ENCODE measurements around the gene CDH4.
A peak's percentile ranks its signal among the peaks of the same experiment; 100 is the strongest.

CDH4 gene

DNA sequence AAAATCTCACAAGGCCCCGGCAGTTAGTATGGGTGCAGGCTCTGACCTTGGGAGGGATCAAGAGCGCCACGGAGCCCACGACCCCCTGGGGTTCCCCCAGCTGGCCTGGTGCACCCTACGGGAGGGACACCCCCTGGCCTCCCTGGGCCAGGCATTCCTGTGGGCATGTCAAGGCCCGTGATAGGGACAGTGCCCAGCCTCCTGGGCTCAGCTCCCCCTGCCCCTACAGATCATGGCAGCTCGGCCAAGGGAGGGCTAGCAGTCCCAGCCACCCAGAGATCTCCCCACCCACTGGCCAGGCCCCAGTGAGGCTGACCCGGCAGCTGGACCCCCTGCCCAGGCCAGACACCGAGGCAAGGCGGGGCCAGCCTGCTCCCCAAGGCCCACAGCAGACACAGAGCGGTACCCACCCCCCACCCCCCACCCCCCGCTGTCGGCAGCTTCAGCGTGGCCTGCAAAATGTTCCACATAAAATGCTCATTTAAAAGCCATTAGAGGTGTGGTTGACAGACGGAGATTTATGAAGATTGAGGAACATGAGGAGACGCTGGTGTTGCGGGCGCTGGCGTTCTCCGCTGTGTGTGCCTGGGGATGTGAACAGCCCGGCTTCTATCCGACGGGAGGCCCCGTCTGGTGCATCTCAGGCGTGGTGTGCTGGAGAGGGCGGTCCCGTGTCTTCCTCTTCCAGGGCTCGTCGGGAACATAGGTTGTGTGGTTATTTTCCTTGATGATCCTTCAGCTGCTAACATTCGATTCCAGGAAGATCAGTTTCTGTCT lies 625.1 kb downstream of the CDH4 start:
- DNase-seq = no peak

DNA sequence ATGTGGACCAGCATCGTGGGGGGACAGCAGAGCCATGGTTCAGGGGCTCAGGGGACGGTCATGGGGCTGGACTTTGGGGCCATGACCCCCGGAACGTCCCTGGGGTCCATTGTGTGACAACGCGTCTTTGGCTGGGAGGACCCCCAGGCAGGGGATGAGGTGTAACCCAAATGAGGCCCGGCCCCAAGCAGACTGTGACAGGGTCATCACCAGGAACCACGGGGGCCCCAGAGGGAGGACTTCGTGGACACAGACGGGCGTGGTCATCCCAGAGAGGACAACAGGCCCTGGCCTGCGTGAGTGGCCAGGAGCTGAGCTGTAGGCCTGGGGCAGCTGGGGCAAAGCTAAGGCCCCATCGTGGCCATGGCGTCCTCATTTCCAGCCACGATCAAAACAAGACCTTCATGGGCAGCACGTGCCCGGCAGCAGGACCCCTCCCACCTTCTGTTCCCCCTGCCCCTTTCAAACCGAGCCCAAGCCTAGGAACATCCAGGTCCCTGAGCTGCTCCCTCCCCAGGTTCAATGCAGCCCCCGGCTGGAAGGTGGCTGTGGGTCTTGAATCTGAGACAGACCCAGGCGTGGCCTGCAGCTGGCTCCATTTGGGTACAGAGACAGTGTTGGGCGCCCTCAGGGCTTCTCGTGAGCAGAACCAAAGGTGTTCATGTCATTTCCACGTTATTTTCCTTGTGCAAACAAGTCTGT lies 625.9 kb downstream of the CDH4 start:
- DNase-seq = no peak

DNA sequence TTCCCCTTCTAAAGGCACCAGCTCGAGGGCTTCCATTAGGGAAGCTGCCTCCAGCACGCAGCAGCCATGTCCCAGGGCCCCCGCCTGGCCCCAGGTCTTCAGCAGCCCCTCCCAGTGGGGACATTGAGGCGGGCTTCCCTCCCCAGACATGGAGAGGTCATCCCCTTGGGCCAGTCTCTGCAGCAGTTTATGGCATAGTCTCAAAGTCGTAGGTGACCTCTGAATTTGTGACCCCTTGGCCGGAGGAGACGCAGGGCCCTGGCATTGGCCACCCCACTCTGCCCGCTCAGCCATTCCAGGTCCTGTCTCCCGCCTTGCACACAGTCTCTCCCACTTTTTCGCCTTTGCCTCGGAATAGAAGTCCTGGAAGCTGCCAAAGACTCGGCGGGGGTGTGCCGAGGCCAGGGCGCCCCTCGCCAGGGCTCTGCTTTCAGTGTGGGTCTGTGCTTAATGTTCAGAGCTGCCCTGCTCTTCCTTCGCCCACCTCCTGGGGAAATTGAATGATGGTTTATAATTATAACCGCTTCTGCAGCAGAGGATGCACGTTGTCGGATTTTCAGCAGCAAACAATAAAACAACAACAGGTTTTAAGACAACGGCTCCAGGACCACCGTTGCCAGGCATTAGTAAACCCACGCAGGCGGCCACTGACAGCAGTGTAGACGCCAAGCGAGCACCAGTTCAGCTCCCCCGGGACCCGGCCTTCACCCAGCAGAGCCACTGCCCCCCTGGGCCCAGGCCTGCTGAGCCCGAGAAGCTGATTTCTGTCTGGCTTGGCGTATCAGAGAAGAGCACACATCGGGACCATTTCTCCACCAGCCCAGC lies 626.6 kb downstream of the CDH4 start:
- no peak for DNase-seq

DNA sequence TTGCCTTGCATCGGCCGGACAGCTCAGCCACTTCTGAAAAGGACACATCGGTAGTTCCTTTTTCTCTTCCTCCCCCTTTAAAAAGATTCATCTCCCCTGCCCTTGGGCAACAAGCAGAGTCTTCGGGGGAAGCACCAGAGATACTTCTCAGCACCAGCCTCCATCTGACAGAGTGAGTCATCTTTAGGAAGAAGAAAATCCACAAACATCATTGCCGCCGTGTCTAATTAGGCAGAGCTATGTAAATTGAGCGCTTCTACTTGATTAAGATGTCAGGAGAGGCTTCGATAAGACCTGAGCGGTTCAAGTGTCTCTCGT lies 627.2 kb downstream of the CDH4 start:
- DNase-seq = no peak

DNA sequence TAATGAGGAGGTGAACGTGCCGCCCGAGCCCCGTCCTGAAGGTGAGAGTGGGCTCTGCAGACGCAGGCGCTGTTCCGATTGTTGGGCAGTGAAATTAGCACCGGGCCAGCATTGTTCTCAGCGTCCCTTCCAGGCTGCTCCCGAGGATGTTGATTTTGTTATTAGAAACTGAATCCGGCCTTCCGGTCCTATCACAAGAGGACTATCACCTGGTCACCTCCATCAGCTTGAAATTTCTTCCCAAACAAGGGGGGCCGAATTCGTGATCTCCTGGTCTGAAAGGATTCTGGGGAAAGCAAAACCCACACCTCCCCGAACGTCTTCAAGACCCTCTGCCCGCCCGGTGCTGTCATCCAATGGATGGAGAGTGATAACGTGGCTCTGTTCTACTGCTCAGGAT lies 627.6 kb downstream of the CDH4 start:
- DNase-seq = no peak

DNA sequence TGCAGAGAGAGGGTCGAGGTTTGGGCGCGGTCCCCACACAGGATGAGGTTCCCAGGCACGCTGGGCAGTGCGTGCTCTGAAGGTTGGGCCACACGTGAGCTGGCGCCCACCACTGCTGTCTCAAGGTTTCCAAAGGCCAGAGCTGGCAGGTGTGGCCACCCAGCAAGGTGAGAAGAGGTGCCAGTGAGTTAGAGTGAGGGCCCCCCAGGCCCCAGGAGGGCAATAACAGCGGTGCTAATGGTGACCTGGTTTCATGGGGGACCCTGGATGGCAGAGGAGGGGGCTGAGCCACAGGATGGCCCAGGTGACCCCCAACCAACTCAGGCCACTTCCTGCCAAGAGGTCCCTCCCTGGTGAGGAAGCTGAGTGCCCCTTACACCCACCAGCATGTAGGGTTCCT lies 628.6 kb downstream of the CDH4 start:
- DNase-seq = no peak

DNA sequence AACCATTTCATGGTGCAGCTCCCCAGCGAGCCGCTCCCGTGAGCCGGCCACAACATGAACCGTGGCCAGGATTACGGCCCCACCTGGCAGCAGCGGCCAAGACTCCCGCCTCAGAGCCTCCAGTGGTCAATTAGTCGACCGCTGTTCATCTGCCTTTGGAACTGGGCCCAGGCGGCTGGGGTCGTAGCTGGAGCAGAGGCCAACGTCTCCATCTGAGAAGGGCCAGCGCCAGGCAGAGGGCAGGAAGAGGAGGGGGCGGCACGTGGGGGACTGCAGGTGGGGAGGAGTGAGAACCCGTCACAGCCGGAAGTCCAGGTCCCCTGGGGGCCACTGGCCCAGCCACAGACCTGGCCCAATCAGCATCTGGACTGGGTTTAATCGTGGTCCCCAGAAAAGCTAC lies 629.4 kb downstream of the CDH4 start:
- DNase-seq = no peak

DNA sequence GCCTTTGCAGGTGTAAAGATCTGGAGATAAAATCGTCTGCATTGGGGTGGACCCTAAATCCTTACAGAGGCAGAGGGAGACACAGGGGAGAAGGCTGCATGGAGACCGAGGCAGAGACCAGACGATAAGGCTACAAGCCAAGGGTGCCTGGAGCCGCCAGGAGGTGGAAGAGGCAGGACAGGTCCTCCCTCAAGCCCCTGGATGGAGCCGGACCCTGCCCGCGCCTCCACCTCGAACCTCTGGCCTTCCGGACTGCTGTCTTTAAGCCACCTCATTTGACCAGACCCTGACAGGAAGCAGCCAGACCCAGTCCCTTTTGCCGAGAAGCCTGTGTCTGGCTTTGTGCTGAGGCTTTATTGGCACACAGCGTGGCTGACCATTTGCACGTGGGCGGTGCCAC lies 629.8 kb downstream of the CDH4 start:
- no peak for DNase-seq

DNA sequence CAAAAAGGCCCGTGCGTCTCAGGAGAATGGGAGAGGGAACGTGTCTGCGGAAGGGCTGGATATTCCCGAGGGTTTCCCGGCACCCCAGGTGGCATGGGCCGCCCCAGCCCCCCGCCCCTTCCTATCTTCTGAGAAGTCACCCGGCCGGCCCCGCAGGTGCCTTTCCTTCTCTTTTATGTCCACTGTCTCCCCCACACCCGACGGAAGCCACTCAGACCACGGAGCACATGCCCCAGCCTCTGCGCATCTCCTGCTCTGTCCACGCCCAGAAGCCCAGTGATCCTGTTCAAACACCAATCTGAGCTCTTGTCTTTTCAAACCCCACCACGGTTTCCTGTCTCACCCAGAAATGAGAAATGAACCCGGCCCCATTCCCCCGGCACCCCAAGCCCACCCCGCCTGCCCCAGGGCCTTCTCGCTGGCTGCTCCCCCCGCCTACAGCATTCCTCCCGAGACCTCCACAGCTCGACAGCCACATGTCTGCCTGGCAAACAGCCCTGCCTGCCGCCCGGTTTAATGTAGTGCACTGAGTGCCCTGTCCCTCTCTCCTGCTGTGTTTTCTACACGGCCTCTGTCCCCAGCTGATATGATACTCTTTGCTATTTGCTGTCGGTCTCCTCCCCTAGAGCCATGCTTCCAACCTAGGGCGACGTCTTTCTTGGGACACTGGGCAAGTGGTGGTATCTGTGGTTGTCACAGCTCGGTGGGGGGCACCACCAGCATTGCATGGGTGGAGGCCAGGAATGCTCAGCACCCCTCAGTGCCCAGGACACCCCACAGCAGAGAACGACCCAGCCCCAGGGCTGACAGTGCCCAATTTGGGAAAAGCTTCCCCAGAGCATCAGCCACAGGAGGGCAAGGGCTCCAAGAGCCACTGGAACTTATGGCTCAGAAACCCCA lies 630.9 kb downstream of the CDH4 start:
- no peak for DNase-seq

DNA sequence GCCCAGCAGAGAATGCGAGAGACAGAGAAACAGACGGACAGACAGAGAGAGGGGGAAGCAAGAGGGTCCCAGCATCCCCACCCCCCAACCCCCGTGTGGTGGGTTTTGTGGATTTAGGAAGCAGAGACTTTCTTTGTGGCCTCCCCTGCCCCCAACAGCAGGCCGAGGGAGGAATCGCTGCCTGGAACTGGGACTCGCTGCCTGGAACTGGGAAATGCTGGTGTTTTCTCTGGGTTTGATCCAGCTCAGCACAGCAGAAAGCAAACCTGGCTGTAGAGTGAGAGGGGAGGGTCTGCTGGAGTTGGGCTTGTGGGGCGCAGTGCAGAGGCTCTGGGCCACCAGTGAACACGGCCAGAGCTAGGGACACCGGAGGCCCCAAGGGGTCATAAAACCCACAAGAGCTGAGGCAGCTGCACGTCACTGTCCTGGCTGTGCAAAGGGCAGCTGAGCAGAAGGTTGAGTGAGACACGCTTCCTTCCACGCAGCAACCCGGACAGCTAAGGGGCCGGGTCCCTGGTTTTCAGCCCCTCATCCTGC lies 631.9 kb downstream of the CDH4 start:
- DNase-seq = no peak

DNA sequence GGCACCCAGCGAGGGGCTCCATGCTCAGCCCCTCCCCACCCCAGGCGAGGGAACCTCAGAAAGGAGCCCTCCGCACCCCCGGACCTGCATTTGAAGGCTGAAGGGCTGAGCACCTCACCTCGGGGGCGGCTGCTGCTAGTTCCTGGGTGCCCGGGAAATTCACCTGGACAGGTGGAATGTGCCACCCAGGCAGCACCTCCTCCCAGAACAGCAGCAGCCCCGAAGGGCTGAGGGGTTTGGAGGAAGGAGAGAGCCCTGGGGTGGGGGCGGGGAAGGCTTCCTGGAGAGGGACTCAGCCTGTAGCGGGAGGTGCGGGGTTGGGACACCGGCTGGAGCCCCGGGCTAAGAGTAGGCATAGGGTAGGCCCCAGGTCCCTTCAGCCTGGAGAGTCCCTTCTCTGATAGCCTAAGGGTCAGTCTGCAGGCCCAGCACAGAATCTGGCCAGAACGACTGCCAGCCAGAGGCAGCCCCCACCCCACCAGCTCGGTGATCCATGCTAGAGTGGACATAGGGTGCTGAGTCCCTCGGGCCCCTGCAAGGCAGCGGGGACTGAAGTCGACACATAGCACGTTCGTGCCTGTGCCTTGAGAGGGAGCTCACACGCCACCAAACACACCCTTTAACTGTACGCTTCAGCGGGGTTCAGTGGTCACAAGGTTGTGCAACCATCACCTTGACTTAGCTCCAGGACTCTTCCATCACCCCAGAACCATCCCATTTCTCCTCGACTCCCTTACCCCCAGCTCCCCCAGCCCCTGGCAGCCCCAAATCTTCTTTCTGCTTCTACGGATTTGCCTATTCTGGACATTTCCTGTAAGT lies 632.7 kb downstream of the CDH4 start:
- no peak for DNase-seq

DNA sequence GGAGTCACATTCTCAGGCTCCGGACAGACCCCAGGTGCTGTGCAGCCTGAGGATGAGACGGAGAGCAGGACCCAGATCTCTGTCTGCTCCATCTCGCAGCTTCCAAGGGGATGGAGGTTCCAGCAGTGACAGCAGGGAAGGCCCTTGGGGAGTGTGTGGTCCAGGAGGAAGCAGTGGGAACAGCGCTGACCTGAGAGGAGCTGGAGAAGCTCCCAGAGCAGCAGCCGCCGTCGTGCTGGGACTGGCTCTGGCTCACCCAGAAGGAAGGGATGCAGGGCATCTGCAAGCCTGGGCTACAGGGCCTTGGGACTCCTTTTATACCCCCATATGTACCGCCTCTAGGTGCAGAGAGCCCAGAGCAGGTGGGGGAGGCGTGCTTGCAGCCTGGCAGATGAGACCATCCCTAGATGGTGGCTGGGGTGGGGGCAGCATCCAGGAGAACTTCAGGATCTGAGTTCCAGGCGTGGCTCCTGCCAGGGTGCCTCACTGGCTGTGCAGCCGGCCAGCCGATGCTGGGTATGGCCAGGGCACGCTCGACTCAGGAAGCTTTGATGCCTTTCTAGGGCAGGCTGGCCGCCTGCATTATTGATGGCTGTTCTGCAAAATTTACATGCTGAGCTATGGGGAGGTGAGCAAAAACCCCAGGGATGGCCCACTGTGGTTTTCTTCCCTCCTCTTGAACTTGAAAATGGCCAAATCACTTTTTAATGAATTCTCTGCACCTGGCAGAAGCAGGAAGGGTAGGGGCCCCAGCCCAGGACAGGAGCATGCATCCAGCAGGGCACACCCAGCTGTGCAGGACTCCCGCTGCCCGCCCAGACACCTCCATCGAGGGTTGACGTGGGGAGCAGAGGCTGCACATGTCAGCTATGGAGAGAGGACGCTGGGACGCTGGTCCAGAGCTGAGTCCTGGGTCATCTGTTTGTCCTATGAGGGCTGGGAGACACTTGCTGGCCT lies 634.0 kb downstream of the CDH4 start:
- no peak for DNase-seq

DNA sequence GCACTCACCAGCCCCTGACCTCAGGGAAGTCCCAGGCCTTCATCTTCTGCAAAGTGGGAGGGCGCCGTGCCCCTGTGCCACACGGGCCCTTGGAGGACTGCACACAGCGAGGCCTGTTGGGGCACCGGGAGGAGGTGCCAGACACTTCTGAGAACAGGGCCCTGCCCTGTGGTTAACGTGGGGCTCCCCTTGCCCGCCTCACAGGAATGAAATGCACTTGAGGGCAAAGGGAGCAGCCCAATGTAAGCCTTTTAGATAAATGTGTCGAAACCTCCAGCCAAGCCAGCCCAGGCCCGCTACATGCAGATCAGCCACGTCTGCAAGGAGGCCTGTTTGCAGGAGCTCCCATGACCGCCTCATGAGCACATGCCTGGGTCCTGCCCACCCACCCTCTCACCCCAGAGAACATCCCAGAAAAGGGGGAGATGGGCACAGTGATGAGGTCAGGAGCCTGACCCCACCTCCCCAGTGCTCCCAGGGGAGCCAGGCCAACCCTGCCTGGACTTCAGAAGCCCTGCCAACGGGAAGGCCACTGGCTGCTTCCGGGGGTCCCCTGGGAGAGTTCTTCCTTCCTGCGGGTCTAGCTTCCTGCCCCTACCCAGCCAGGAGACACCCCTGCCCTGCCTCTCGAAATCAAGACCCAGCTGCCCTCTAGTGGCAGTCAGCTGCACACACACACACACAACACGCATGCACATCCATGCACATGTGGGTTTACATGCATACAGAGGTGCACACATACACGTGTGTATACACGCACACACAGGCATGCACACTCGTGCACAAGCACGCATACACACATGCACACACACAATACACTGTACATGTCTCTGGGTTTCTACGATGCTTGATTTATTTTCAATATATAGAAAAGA lies 634.9 kb downstream of the CDH4 start:
- peak; percentile 61 to 68 for DNase-seq

DNA sequence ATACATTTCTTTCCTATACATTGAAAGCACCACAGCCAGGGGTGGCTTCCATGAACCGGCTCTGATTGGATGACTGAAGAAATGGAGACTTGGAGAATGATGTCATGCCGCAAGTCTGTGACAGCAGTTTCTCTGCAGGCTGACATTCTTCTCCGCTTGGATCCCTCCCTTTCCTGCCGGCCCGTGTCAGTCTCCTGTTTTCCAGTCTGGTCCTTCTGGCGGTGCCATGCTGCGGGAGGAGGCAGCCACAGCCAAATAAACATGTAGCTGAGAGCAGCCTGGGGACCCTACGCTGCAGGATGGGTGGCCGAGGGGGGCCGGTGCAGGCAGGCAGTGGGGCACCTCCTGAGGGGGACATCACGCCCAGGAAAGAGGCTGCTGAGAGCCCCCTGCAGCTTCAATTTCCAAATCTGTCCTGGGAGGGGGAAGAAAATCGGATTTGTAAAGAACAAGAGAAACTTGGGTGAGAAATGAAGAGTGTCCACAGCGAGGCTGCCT lies 635.6 kb downstream of the CDH4 start:
- no peak for DNase-seq

DNA sequence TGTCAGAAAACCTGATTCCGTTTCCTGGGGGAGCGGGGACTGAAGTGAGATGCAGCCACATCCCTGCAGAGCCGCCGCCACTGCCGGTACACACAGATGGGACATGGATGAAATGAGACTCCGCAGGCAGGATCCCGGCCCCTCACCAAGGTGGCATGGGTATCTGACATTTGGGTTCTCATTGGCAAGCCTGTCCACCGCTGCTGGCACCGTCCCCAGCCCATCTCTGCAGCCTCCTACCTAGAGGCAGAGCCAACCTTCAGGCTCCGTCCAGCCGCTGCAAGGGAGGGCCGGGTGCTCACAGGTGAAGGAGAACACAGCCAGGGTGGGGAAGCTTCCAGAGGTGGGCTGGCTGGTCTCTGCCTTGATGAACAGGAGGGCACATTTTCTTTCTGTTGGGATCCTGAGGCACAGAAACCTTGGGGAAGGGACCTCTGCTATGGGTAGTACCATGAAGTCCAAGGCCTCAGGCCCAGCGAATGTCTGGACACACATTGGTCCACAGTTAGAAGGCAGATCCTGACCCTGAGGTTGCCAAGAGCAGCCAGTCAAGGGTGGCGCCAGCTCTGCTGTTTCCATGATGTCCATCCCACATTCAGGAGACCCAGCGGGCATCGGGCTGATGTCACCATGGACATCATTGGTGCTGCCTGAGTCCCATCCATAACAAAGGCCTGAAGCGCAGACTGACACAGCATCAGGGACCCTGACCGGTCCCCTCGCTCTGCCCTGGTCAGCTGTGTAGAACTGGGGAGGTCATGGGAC lies 636.2 kb downstream of the CDH4 start:
- DNase-seq = no peak

DNA sequence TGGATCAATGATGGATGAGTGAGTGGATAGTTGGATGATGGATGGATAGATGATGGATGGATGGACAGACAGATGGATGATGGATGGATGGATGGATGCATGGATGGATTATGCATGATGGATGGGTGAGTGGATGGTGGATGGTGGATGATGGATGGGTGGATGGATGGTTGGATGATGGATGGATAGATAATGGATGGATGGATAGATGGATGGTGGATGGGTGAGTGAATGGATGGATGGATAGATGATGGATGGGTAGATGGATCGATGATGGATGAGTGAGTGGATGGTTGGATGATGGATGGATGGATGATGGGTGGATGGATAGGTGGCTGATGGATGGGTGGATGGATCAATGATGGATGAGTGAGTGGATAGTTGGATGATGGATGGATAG lies 637.6 kb downstream of the CDH4 start:
- DNase-seq = no peak

DNA sequence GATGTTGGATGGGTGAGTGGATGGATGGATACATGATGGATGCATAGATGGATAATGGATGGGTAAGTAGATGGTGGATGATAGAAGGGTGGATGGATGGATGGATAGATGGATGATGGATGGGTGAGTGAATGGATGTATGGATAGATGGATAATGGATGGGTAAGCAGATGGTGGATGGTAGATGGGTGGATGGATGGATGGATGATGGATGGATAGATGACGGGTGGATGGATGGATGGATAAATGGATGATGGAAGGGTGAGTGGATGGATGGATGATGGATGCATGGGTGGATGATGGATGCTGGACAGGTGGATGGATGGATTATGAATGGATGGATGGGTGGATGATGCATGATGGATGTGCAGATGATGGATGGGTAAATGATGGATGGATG lies 638.1 kb downstream of the CDH4 start:
- DNase-seq = no peak

DNA sequence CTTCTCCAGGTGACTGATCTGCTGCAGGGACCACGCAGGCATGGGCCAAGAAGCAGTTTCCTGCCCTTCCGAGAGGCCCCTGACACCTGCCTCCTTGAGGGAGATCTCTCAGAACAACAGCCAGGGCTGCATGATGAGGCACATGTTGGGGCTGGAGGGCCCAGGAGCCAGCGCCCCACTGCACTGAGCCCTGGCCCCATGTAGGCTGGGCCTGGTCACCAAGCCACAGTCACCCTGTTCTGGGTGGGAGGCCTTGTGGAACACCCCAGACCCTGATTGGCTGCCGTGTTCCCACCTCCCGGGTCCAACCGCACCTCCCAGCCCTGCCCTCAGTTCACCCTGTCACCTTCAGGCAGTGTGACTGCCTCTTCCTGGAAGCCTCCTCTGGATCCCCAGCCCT lies 639.4 kb downstream of the CDH4 start:
- no peak for DNase-seq

Measured in SHP77 (cell line).